Spinal cord (tissue), 10 donors: ENCODE results near the gene SH3GL2. TPM values are rescaled to one million over a fixed set of nuclear protein-coding genes. Genes with fewer than 3 reads are reported as not detected.
A peak's percentile ranks its signal among the peaks of the same experiment; 100 is the strongest.

ENCODE experiments used
- DNase-seq, 6 donors: peaks; one replicate each; pipeline versions ENCODE4 v3.0.0 to v3.0.0-alpha.2; 2013 to 2015; ENCODE audit warnings: low spot score in 6 of 6, low read depth in 4 of 6
- H3K27ac ChIP-seq: one replicate; pipeline ENCODE4 v1.5.1; 2013; ENCODE audit warnings: low read depth, low read length, control low read depth
- H3K27me3 ChIP-seq: one replicate; pipeline ENCODE4 v1.6.1; 2013; ENCODE audit warnings: low read length; ENCODE audit not compliant: control insufficient read depth, insufficient read depth
- H3K36me3 ChIP-seq: one replicate; pipeline ENCODE4 v1.6.1; 2013; ENCODE audit warnings: low read length; ENCODE audit not compliant: control insufficient read depth, insufficient read depth
- H3K4me1 ChIP-seq: one replicate; pipeline ENCODE4 v1.6.1; 2013; ENCODE audit warnings: low read length; ENCODE audit not compliant: control insufficient read depth, insufficient read depth
- H3K4me3 ChIP-seq: one replicate; pipeline ENCODE4 v1.5.1; 2013; ENCODE audit warnings: low read depth, low read length, control low read depth
- H3K9me3 ChIP-seq: one replicate; pipeline ENCODE4 v1.6.1; 2013; ENCODE audit warnings: low read length; ENCODE audit not compliant: control insufficient read depth, insufficient read depth
- WGBS: methylation state at CpG from one replicate; pipeline ENCODE4 v1.1.5; 2013; ENCODE audit warnings: missing lambda C conversion rate; ENCODE audit not compliant: insufficient coverage; 5-methylcytosine and 5-hydroxymethylcytosine counted together
- polyA plus RNA-seq, 2 donors: library from polyadenylated mRNA; unstranded; fragments of 120-200 nt; gene quantifications; one replicate each; pipeline ENCODE4 v1.2.1, GENCODE V29; 2013; ENCODE audit not compliant: insufficient read length in 2 of 2
- total RNA-seq, 2 donors: library from RNA; depleted of rRNA in 1 of 2; stranded (reverse); fragments of 120-200 nt in 1 of 2; fragments of >200 nt in 1 of 2; gene quantifications; one replicate each; pipeline versions ENCODE4 v1.2.3 to v1.2.4, GENCODE V29; 2013 to 2014
- donor health status: healthy.

The SH3GL2 gene
- total and polyA plus RNA-seq, 4 donors = 20.1 to 72.3 (median 60.7) TPM

GRCh38 chr9:17682684-17683083 is 103.8 kb downstream of the SH3GL2 start:
- Histone ChIP-seq H3K9me3 (peaks cover 4% of the 10 kb centered on the region), H3K4me3 (no peak overlapping the region), H3K27me3 (no peaks in the 10 kb centered on the region), H3K27ac (no peak overlapping the region), H3K36me3 (no peaks in the 10 kb centered on the region), H3K4me1 (no peaks in the 10 kb centered on the region)
- DNase-seq = no peak
- 100% methylated on average over 1 of the region's 2 CpGs for WGBS

- Histone ChIP-seq H3K36me3 (no peaks in the 10 kb centered on the region), H3K4me3 (no peak overlapping the region), H3K4me1 (no peaks in the 10 kb centered on the region), H3K27me3 (no peaks in the 10 kb centered on the region), H3K27ac (no peak overlapping the region), H3K9me3 (peaks cover 2% of the 10 kb centered on the region)
- no CpG with 5 or more reads among the region's 1 CpG for WGBS
- no peak for DNase-seq
Measured at GRCh38 chr9:17688834-17689233, 110.0 kb downstream of the SH3GL2 start.

GRCh38 chr9:17694336-17694735 is 115.5 kb downstream of the SH3GL2 start:
- H3K4me3 ChIP-seq = no peak overlapping the region
- H3K27me3 ChIP-seq = no peaks in the 10 kb centered on the region
- no CpG with 5 or more reads among the region's 2 CpGs for WGBS
- DNase-seq = peak in 1 of 6 donors; percentile 16
- no peaks in the 10 kb centered on the region for H3K9me3 ChIP-seq
- no peak overlapping the region for H3K27ac ChIP-seq
- H3K36me3 ChIP-seq = no peaks in the 10 kb centered on the region
- H3K4me1 ChIP-seq = no peaks in the 10 kb centered on the region

- H3K27me3 ChIP-seq = no peaks in the 10 kb centered on the region
- H3K4me3 ChIP-seq = no peak overlapping the region
- DNase-seq = peak in 1 of 6 donors; percentile 27
- H3K36me3 ChIP-seq = no peaks in the 10 kb centered on the region
- H3K9me3 ChIP-seq = no peaks in the 10 kb centered on the region
- H3K4me1 ChIP-seq = no peaks in the 10 kb centered on the region
- no CpG with 5 or more reads among the region's 3 CpGs for WGBS
- no peak overlapping the region for H3K27ac ChIP-seq
Measured at GRCh38 chr9:17695482-17695881, 116.6 kb downstream of the SH3GL2 start.

GRCh38 chr9:17699615-17700330 is 120.9 kb downstream of the SH3GL2 start:
- H3K27me3 ChIP-seq = no peaks in the 10 kb centered on the region
- no peaks in the 10 kb centered on the region for H3K9me3 ChIP-seq
- 88% methylated on average over 1 of the region's 3 CpGs for WGBS
- no peak overlapping the region for H3K27ac ChIP-seq
- H3K36me3 ChIP-seq = no peaks in the 10 kb centered on the region
- peak in 1 of 6 donors; percentile 56 for DNase-seq
- H3K4me3 ChIP-seq = no peak overlapping the region
- no peaks in the 10 kb centered on the region for H3K4me1 ChIP-seq

- H3K9me3 ChIP-seq = no peaks in the 10 kb centered on the region
- 100% methylated on average over 1 of the region's 2 CpGs for WGBS
- no peaks in the 10 kb centered on the region for H3K27me3 ChIP-seq
- H3K36me3 ChIP-seq = no peaks in the 10 kb centered on the region
- DNase-seq = no peak
- no peak overlapping the region for H3K4me3 ChIP-seq
- H3K4me1 ChIP-seq = no peaks in the 10 kb centered on the region
- no peak overlapping the region for H3K27ac ChIP-seq
Measured at GRCh38 chr9:17706347-17706746, 127.5 kb downstream of the SH3GL2 start.

GRCh38 chr9:17719053-17719452 is 140.2 kb downstream of the SH3GL2 start:
- Histone ChIP-seq H3K27me3 (no peaks in the 10 kb centered on the region), H3K4me1 (no peaks in the 10 kb centered on the region), H3K36me3 (no peaks in the 10 kb centered on the region), H3K4me3 (no peak overlapping the region), H3K9me3 (peaks cover 2% of the 10 kb centered on the region), H3K27ac (no peak overlapping the region)
- no CpG with 5 or more reads among the region's 1 CpG for WGBS
- no peak for DNase-seq

GRCh38 chr9:17721954-17722353 is 143.1 kb downstream of the SH3GL2 start:
- DNase-seq = no peak
- Histone ChIP-seq H3K4me3 (no peak overlapping the region), H3K27ac (no peak overlapping the region), H3K9me3 (peaks cover 3% of the 10 kb centered on the region), H3K27me3 (no peaks in the 10 kb centered on the region), H3K36me3 (no peaks in the 10 kb centered on the region), H3K4me1 (no peaks in the 10 kb centered on the region)
- WGBS = no CpG with 5 or more reads among the region's 3 CpGs

- WGBS = 100% methylated on average over 1 of the region's 2 CpGs
- Histone ChIP-seq H3K4me1 (no peaks in the 10 kb centered on the region), H3K4me3 (no peak overlapping the region), H3K36me3 (no peaks in the 10 kb centered on the region), H3K9me3 (peaks cover 3% of the 10 kb centered on the region), H3K27me3 (no peaks in the 10 kb centered on the region), H3K27ac (no peak overlapping the region)
- DNase-seq = no peak
Measured at GRCh38 chr9:17723656-17724055, 144.8 kb downstream of the SH3GL2 start.

- no peaks in the 10 kb centered on the region for H3K4me1 ChIP-seq
- WGBS = 59% methylated on average over 4 of the region's 4 CpGs
- no peak overlapping the region for H3K4me3 ChIP-seq
- no peak overlapping the region for H3K27ac ChIP-seq
- DNase-seq = no peak
- H3K27me3 ChIP-seq = no peaks in the 10 kb centered on the region
- no peaks in the 10 kb centered on the region for H3K36me3 ChIP-seq
- peaks cover 3% of the 10 kb centered on the region for H3K9me3 ChIP-seq
Measured at GRCh38 chr9:17725399-17726010, 146.6 kb downstream of the SH3GL2 start.
